Measurements from ENCODE around the gene ASCL4.

The ASCL4 gene

GRCh38 chr12:107779077-107779831 lies 4.8 kb downstream of the ASCL4 start:
- TF ChIP-seq CTCF (conservative IDR thresholded peaks at IDR 0.05) (no peak), ZFX (IDR thresholded peaks at IDR 0.05) (no peak)
- no peak overlapping the region for H3K27ac ChIP-seq

- H3K27ac ChIP-seq: no peak overlapping the region
- TF ChIP-seq ZFX (IDR thresholded peaks at IDR 0.05) (no peak), CTCF (conservative IDR thresholded peaks at IDR 0.05) (no peak)
Observed at GRCh38 chr12:107780298-107780697, 5.8 kb downstream of the ASCL4 start.

- TF ChIP-seq ZFX (IDR thresholded peaks at IDR 0.05) (no peak), CTCF (conservative IDR thresholded peaks at IDR 0.05) (no peak)
- H3K27ac ChIP-seq: no peak overlapping the region
Observed at GRCh38 chr12:107782067-107782466, 7.6 kb downstream of the ASCL4 start.

GRCh38 chr12:107783406-107784376 lies 9.2 kb downstream of the ASCL4 start:
- TF ChIP-seq ZFX (IDR thresholded peaks at IDR 0.05) (no peak), CTCF (conservative IDR thresholded peaks at IDR 0.05) (no peak)
- no peak overlapping the region for H3K27ac ChIP-seq

- no peak overlapping the region for H3K27ac ChIP-seq
- TF ChIP-seq CTCF (conservative IDR thresholded peaks at IDR 0.05): no peak
Observed at GRCh38 chr12:107788281-107788680, 13.8 kb downstream of the ASCL4 start.

- no peak for TF ChIP-seq CTCF (conservative IDR thresholded peaks at IDR 0.05)
- no peak for TF ChIP-seq ZFX (IDR thresholded peaks at IDR 0.05)
Observed at GRCh38 chr12:107788690-107789458, 14.4 kb downstream of the ASCL4 start.

More at GRCh38 chr12:107788690-107789458, 14.4 kb downstream of the ASCL4 start:
- H3K27ac ChIP-seq: no peak overlapping the region

All from C4-2B (cell line).